ENCODE results near the gene MPHOSPH9.

- TF ChIP-seq POLR2AphosphoS5 (IDR thresholded peaks at IDR 0.05; ENCODE audit: insufficient read depth, low read depth, low read length) (no peak), CTCF (IDR thresholded peaks at IDR 0.05; ENCODE audit: extremely low read depth in 1 of 2, insufficient read depth in 1 of 2, low read depth in 1 of 2, low read length in 2 of 2) (no peak), POLR2A (IDR thresholded peaks at IDR 0.05; ENCODE audit: low read depth, low read length) (no peak), EZH2 (IDR thresholded peaks at IDR 0.05; ENCODE audit: borderline replicate concordance, low read depth, low read length, severe bottlenecking) (no peak), MAX (IDR thresholded peaks at IDR 0.05; ENCODE audit: insufficient read depth, insufficient read length) (no peak), MYC (IDR thresholded peaks at IDR 0.05; ENCODE audit: low read depth, low read length) (no peak), GATA2 (IDR thresholded peaks at IDR 0.05; ENCODE audit: insufficient read depth, insufficient read length, low read depth, low read length) (no peak)
These were observed 33.8 kb upstream of the MPHOSPH9 start for GRCh38 chr12:123266679-123267277.
